Mononuclear cell (primary cell): ENCODE results near the gene MYO16. TPM values are rescaled to one million over a fixed set of nuclear protein-coding genes. Genes with fewer than 3 reads are reported as not detected.

ENCODE experiments used
- H3K27me3 ChIP-seq: 2 replicates; pipeline ENCODE4 v1.6.0; 2011; ENCODE audit warnings: low read length, control low read depth; ENCODE audit not compliant: insufficient read depth
- H3K4me1 ChIP-seq: 2 replicates; pipeline ENCODE4 v1.5.1; 2011; ENCODE audit warnings: mild to moderate bottlenecking, low read length, control low read depth; ENCODE audit not compliant: insufficient read depth
- H3K4me3 ChIP-seq: 2 replicates; pipeline ENCODE4 v1.5.1; 2011; ENCODE audit warnings: mild to moderate bottlenecking, low read length, moderate library complexity
- H3K9me3 ChIP-seq: 2 replicates; pipeline ENCODE4 v1.5.1; 2011; ENCODE audit warnings: low read depth, mild to moderate bottlenecking, control low read depth, low read length
- total RNA-seq: library from RNA; depleted of rRNA; stranded (reverse); fragments of >200 nt; gene quantifications from one replicate; pipeline ENCODE4 v1.2.3, GENCODE V29; 2012

Gene MYO16
- total RNA-seq, 1 donor: 0.94 TPM

DNA sequence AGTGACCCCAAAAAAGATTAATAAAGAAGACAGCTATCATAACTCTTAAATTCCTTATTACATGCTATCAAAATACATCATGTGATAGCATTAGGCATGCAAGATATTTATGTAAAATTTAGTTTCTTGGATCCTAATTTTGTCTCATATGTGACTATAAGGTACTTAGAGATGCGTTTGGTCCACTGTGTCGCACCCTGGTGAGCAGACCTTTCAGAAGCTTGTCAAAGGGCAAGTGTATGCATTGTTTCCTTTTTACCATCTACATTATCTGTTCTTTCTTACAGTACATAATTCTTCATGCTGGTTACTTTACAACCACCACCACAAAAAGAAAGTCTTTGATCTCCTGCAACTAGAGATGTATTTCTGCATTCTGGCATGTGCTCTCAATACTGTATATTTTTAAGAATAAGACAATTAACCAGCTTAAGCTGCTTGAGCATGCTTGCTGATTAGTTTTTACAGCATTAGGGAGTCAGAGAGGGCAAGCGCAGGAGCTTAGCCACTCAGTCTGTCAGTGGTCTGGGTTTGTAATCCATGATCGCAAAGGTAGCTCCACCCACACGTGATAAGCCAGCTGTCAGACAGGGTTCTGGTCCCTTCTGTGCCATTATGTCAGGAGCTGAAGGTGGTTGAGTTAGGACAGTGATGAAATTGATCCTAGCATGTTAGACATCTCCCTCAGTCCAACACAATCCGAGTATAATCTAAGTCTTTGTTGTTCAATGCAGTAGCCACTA is 500.9 kb downstream of the MYO16 start:
- Histone ChIP-seq H3K27me3 (no peaks in the 10 kb centered on the region), H3K9me3 (no peaks in the 10 kb centered on the region), H3K4me3 (no peak overlapping the region), H3K4me1 (peaks cover 20% of the 10 kb centered on the region)

DNA sequence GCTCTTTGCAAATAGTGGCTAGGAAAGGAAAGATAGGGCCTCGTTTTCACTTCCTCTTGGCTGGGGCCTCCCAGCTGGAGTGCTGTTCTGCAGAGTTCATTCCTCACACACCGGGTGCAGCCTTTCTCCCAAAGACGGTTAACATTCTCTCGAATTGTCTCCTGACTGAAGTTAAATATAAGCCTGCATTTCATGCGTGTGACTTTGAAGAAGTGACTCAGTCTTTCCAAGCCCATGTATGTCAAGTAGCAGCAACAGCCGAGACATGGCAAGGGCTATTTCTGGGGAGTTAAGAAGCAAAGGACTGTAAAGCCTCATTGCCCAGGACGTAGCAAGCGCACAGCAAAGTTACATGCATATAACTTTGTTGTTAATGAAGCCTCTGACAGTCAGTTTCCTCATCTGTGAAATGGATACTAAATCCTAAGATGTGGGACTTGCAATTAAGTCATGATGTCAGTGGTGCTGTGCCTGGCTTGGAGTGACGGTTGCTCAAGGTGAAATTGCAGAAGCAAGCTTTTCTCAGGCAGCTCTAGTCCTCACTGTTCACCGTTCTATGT is 502.4 kb downstream of the MYO16 start:
- Histone ChIP-seq H3K4me1 (peaks cover 20% of the 10 kb centered on the region), H3K9me3 (no peaks in the 10 kb centered on the region), H3K4me3 (no peak overlapping the region), H3K27me3 (no peaks in the 10 kb centered on the region)

GRCh38 chr13:109135018-109135417 is 505.6 kb downstream of the MYO16 start:
- no peaks in the 10 kb centered on the region for H3K9me3 ChIP-seq
- H3K4me1 ChIP-seq: peaks cover 20% of the 10 kb centered on the region
- H3K27me3 ChIP-seq: peaks cover 3% of the 10 kb centered on the region
- H3K4me3 ChIP-seq: no peak overlapping the region

- H3K4me1 ChIP-seq: peaks cover 5% of the 10 kb centered on the region
- H3K4me3 ChIP-seq: no peak overlapping the region
- peaks cover 14% of the 10 kb centered on the region for H3K27me3 ChIP-seq
- H3K9me3 ChIP-seq: no peaks in the 10 kb centered on the region
These were observed 507.5 kb downstream of the MYO16 start for GRCh38 chr13:109136873-109137272.

DNA sequence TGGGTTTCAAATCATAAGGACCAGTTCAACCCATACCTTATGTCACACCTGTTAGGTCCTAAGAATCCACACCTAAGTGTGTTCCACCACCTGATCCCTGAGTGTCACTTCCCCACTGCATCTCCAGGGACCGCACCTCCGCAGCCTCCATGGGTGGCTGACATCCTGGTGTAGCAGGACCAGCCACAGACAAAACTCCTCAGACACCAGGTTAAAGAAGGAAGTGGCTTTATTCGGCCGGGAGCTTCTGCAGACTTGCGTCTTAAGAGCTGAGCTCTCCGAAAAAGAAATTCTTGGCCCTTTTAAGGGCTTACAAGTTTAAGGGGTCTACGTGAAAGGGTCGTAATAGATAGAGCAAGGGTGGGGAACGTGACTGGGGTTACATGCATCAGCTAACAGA is 509.9 kb downstream of the MYO16 start:
- Histone ChIP-seq H3K9me3 (no peaks in the 10 kb centered on the region), H3K4me1 (no peaks in the 10 kb centered on the region), H3K4me3 (no peak overlapping the region), H3K27me3 (peaks cover 22% of the 10 kb centered on the region)

DNA sequence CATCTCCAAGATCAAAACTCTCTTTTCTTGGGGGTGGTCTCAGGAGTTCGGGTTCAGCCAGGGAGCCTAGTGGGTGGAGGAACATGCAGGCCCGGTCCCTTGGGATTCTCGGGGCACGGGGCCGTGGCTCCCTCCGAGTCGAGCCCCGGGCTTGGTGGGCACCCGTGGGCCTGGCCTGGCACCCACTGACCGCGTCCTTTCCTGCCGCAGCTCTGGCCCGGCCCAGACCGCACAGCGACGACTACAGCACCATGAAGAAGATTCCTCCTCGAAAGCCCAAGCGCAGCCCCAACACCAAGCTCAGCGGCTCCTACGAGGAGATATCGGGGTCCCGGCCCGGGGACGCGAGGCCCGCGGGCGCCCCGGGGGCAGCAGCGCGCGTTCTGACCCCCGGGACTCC is 510.6 kb downstream of the MYO16 start:
- H3K4me1 ChIP-seq: no peaks in the 10 kb centered on the region

DNA sequence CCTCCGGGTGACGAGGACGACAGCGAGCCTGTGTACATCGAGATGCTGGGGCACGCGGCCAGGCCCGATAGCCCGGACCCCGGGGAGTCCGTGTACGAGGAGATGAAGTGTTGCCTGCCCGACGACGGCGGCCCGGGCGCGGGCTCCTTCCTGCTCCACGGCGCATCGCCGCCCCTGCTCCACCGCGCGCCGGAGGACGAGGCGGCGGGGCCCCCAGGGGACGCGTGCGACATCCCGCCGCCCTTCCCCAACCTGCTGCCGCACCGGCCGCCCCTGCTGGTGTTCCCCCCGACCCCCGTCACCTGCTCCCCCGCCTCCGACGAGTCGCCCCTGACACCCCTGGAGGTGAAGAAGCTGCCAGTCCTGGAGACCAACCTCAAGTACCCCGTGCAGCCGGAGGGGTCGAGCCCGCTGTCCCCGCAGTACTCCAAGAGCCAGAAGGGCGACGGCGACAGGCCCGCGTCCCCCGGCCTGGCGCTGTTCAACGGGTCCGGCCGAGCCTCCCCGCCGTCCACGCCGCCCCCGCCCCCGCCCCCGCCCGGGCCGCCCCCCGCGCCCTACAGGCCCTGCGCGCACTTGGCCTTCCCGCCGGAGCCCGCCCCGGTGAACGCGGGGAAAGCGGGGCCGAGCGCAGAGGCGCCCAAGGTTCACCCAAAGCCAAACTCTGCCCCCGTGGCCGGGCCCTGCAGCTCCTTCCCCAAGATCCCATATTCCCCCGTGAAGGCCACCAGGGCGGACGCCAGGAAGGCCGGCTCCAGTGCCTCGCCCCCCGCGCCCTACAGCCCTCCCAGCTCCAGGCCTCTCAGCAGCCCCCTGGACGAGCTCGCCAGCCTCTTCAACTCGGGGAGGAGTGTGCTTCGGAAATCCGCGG is 511.3 kb downstream of the MYO16 start:
- no peaks in the 10 kb centered on the region for H3K4me1 ChIP-seq
- no peaks in the 10 kb centered on the region for H3K9me3 ChIP-seq
- H3K27me3 ChIP-seq: peaks cover 22% of the 10 kb centered on the region
- H3K4me3 ChIP-seq: no peak overlapping the region

More for the DNA sequence above, 510.6 kb downstream of the MYO16 start:
- Histone ChIP-seq H3K9me3 (no peaks in the 10 kb centered on the region), H3K4me3 (no peak overlapping the region), H3K27me3 (peaks cover 22% of the 10 kb centered on the region)

DNA sequence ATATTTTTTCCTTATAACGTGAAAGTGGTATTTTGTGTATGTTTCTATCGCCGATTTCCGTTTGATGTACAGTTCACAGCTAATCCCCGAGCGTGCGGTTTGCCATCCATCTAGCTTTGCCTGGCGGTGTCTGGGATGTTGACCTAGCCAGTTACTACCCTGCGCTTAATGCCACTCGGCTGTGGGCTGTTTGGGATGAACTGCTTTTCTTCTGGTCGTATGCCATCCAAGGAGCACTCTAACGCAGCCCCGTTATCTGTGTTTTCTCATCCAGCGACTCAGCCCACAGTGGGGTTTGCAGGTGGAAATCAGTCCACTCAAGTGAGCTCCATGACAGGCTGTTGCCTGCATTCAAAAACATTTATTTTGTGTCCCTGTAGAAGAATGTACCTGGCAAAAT is 512.3 kb downstream of the MYO16 start:
- Histone ChIP-seq H3K4me3 (no peak overlapping the region), H3K4me1 (no peaks in the 10 kb centered on the region), H3K9me3 (no peaks in the 10 kb centered on the region), H3K27me3 (peaks cover 22% of the 10 kb centered on the region)

- H3K4me3 ChIP-seq: no peak overlapping the region
- H3K27me3 ChIP-seq: peaks cover 21% of the 10 kb centered on the region
- H3K9me3 ChIP-seq: no peaks in the 10 kb centered on the region
- H3K4me1 ChIP-seq: no peaks in the 10 kb centered on the region
These were observed 515.5 kb downstream of the MYO16 start for GRCh38 chr13:109144693-109145437.

DNA sequence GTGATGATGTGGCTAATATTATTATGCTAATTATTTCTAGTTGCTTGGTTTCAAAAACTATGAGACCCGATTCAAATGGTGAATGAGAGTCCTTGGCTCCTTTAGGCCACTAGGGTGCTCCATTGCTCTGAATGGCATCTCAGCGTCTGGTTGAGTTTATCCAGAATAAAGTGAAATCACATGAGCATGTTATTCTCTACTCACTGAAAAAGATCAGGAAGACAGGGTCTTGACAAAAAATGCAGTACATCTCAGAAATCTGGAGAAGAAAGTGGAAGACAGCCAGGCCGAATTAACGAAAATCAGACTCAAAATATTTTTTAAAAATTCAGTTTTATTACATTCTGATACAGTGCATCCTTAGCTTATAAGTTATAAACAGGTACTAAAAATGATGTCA is 516.2 kb downstream of the MYO16 start:
- H3K27me3 ChIP-seq: peaks cover 18% of the 10 kb centered on the region
- no peak overlapping the region for H3K4me3 ChIP-seq
- H3K4me1 ChIP-seq: no peaks in the 10 kb centered on the region
- no peaks in the 10 kb centered on the region for H3K9me3 ChIP-seq

DNA sequence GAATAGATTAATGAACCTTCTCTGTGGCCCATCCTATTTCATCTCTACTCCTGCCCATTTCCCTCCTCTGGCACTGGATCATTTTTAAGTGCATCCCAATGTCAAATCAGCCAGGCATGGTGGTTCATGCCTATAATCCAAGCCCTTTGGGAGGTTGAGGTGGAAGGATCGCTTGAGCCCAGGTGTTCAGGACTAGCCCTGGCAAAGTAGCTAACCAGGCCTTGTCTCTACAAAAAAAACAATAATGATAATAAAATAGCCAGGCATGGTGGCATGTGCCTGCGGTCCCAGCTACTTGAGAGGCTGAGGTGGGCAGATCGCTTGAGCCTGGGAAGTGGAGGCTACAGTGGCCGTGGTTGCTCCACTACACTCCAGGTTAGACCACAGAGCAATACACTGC is 517.0 kb downstream of the MYO16 start:
- Histone ChIP-seq H3K4me3 (no peak overlapping the region), H3K9me3 (no peaks in the 10 kb centered on the region), H3K27me3 (peaks cover 14% of the 10 kb centered on the region), H3K4me1 (no peaks in the 10 kb centered on the region)

GRCh38 chr13:109146912-109147647 is 517.7 kb downstream of the MYO16 start:
- no peak overlapping the region for H3K4me3 ChIP-seq
- no peaks in the 10 kb centered on the region for H3K4me1 ChIP-seq
- H3K27me3 ChIP-seq: peaks cover 7% of the 10 kb centered on the region
- H3K9me3 ChIP-seq: no peaks in the 10 kb centered on the region

DNA sequence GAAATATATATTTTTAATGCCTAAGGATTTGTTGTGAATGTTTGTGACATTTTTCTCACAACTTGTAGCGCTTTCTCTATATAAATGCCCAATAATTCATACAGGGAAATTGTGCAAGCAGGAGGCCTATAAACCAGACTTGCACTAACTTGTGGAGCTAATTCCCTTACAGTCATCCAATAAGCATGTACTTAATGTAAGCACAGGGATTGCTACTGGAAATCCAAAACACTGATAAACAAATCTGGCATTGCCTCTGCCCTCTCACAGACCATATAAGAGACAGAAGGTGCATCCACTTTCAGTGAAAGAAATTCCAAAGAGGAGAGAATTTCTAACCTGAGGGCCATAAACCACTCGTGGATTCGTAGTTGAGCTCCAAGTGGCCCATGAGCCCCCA is 518.8 kb downstream of the MYO16 start:
- no peaks in the 10 kb centered on the region for H3K4me1 ChIP-seq
- H3K27me3 ChIP-seq: peaks cover 3% of the 10 kb centered on the region
- H3K9me3 ChIP-seq: no peaks in the 10 kb centered on the region
- H3K4me3 ChIP-seq: no peak overlapping the region

DNA sequence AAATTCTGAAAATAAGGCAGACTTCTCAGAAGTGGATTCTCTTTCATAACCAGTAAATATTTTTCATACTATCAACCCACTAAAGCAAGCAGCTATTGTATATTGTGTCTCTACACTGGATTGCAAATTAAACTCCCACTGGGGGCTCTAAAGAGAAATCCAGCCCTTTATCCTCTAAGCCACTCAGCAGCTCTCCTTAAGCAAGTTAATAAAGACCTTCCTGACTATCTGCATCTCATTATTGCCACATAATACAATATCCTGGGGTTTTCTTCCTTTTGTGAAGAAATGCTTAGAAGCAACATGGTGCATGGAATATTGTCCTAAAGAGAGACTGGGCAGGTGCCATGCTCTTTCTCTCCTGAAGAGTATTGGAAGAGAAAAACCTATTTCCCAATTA is 521.3 kb downstream of the MYO16 start:
- Histone ChIP-seq H3K4me1 (no peaks in the 10 kb centered on the region), H3K9me3 (no peaks in the 10 kb centered on the region), H3K27me3 (no peaks in the 10 kb centered on the region), H3K4me3 (no peak overlapping the region)
